GM21515 (cell line): ENCODE data around the gene SCARF1.

Source experiments
- ATAC-seq: cut with Tn5 transposase; IDR thresholded peaks from one replicate; pipeline ENCODE4 v1.9.1; 2021; ENCODE audit not compliant: unreplicated experiment

SCARF1 gene

GRCh38 chr17:1628856-1629503 lies 16.6 kb downstream of the SCARF1 start:
- no peak for ATAC-seq

- ATAC-seq = peak; percentile 46
These were observed 17.3 kb downstream of the SCARF1 start, which contains the start of gene SLC43A2 for GRCh38 chr17:1627982-1628855. Gene SLC43A2, minus strand, starts transcription at chr17:1628834. Its CDS starts 960 bp downstream, at chr17:1627874.

- ATAC-seq = no peak
These were observed 18.1 kb downstream of the SCARF1 start for GRCh38 chr17:1627182-1627981.

DNA sequence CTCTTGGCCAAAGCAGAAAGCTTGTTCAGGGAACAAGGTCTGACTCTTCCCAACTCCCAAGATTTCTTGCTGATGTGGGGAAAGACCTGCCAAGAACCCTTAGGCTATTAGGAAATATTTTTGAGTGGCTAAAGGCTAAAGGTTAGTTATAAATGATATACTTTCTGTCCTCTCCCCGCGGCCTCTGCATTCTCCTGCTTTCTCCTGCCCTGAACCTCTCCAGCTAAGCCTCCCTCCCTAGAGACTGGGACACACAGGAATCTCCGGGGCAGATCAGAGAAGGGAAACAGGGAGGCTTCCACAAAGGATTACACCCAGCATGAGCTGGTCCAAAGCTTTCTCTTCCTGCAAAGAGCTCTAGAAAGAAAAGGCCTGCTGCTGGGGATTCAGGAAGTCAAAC lies 19.2 kb downstream of the SCARF1 start:
- no peak for ATAC-seq

- no peak for ATAC-seq
These were observed 20.0 kb downstream of the SCARF1 start for GRCh38 chr17:1625581-1625980.

- no peak for ATAC-seq
These were observed 20.5 kb downstream of the SCARF1 start for GRCh38 chr17:1625053-1625452.

- ATAC-seq = no peak
These were observed 20.9 kb downstream of the SCARF1 start for GRCh38 chr17:1624650-1625049.

GRCh38 chr17:1623057-1623630 lies 22.4 kb downstream of the SCARF1 start:
- no peak for ATAC-seq

GRCh38 chr17:1621273-1621954 lies 24.1 kb downstream of the SCARF1 start:
- ATAC-seq = no peak

DNA sequence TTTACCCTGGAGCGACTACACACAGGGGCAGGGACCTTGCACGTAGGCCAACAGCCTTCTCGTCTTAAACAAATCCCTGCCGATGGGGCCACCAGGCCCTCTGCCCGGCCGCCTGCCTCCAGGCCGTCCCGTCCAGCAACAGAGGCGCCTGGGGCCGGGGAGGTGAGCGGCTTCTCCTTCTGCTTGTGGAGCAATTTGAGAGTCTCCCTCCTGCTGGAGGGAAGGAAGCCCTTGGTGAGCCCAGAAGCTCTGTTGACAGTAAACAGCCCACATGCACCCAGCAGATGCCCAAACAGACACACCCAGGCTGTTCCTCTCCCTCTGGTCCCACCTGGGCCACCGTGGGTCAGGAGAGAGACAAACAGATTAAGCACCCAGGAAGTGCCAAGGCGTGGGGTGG lies 25.0 kb downstream of the SCARF1 start:
- ATAC-seq = no peak

DNA sequence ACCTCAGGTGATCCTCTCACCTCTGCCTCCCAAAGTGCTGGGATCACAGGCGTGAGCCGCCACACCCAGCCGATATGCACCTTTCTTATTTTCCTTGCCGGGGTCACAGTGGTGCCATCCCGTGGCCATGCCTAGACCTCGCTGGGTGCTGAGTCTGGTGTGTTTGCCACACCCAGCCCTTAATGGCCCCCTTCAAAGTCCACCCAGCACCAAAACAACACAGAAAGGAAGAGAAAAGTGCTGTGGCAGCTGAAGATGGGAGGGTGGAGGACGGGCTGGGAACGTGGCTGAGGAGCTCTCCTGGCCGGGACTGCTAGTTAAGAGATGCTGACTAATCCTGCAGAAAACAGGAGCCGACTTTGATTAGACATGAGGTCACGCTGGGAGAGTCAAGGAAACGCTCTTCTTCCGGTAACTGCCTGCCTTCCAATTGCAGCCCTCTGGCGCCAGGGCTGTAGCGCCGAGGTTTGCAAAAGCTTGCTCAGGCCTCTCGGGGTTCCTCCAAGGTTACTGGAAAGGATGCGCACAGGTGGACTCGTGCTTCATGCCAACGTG lies 27.8 kb downstream of the SCARF1 start:
- no peak for ATAC-seq

- no peak for ATAC-seq
These were observed 29.4 kb downstream of the SCARF1 start for GRCh38 chr17:1616101-1616500.

GRCh38 chr17:1612400-1612799 lies 33.1 kb downstream of the SCARF1 start:
- no peak for ATAC-seq

DNA sequence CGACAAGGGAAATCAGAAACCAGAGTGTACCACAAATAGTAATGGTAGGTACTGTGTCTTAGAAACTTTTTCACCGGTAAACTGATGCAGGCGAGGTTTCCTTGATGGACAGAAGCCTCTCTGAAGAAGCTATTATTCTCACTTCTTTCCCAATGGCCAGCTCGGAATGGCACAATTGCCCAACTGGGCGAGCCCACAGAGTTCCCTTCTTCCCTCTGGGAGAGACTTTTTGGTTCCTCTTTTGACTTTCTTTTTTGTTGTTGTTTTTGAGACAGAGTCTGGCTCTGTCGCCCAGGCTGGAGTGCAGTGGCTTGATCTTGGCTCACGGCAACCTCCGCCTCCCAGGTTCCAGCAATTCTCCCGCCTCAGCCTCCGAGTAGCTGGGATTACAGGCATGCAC lies 33.8 kb downstream of the SCARF1 start:
- no peak for ATAC-seq

- no peak for ATAC-seq
These were observed 36.9 kb downstream of the SCARF1 start for GRCh38 chr17:1608676-1609075.

GRCh38 chr17:1607971-1608320 lies 37.6 kb downstream of the SCARF1 start:
- ATAC-seq = no peak

GRCh38 chr17:1606352-1606985 lies 39.1 kb downstream of the SCARF1 start:
- ATAC-seq = no peak

- no peak for ATAC-seq
These were observed 39.7 kb downstream of the SCARF1 start for GRCh38 chr17:1605681-1606351.

- ATAC-seq = no peak
These were observed 40.6 kb downstream of the SCARF1 start for GRCh38 chr17:1604831-1605528.
